Neural progenitor cell (in vitro differentiated cells): ENCODE data around the gene ATP5MC3. TPM values are rescaled to one million over a fixed set of nuclear protein-coding genes. Genes with fewer than 3 reads are reported as not detected.

ENCODE experiments used
- DNase-seq: peaks from one replicate; pipeline ENCODE4 v3.0.0-alpha.2; 2016; ENCODE audit warnings: low spot score
- H2AFZ ChIP-seq: fragments of 200-600 bp; sonication (generic); replicated peaks from 2 replicates; pipeline ENCODE4 v1.6.1; 2016; ENCODE audit warnings: antibody characterized with exemption
- H3F3A ChIP-seq: fragments of 200-600 bp; sonication (generic); 2 replicates; pipeline ENCODE4 v1.6.1; 2016; ENCODE audit warnings: antibody characterized with exemption, low read depth
- H3K27ac ChIP-seq: fragments of 200-600 bp; sonication (generic); 2 replicates; pipeline ENCODE4 v1.5.1; 2016; ENCODE audit warnings: mild to moderate bottlenecking
- H3K27me3 ChIP-seq: fragments of 200-600 bp; sonication (generic); 2 replicates; pipeline ENCODE4 v1.6.1; 2016; ENCODE audit warnings: mild to moderate bottlenecking, moderate library complexity
- H3K36me3 ChIP-seq: fragments of 200-600 bp; sonication (generic); 2 replicates; pipeline ENCODE4 v1.5.1; 2016
- H3K4me1 ChIP-seq: fragments of 200-600 bp; sonication (generic); 2 replicates; pipeline ENCODE4 v1.6.1; 2016; ENCODE audit warnings: mixed run types
- H3K4me2 ChIP-seq: fragments of 200-600 bp; sonication (generic); 2 replicates; pipeline ENCODE4 v1.6.1; 2016
- H3K4me3 ChIP-seq: fragments of 200-600 bp; sonication (generic); 2 replicates; pipeline ENCODE4 v1.5.1; 2016
- H3K79me2 ChIP-seq: fragments of 200-600 bp; sonication (generic); 2 replicates; pipeline ENCODE4 v1.6.1; 2016; ENCODE audit warnings: low read depth
- H3K9ac ChIP-seq: fragments of 200-600 bp; sonication (generic); 2 replicates; pipeline ENCODE4 v1.6.1; 2016
- H3K9me3 ChIP-seq: fragments of 200-600 bp; sonication (generic); 2 replicates; pipeline ENCODE4 v1.5.1; 2016; ENCODE audit warnings: low read depth
- H4K20me1 ChIP-seq: fragments of 200-600 bp; sonication (generic); 2 replicates; pipeline ENCODE4 v1.6.1; 2016; ENCODE audit warnings: low read depth
- H3K27ac Mint-ChIP-seq: 3 replicates; pipeline ENCODE4 v1.8.0; 2021; ENCODE audit warnings: mixed read lengths
- H3K27me3 Mint-ChIP-seq: 2 replicates; pipeline ENCODE4 v1.8.0; 2022; ENCODE audit warnings: low read depth, mild to moderate bottlenecking, inconsistent platforms, moderate library complexity, mixed read lengths; ENCODE audit not compliant: insufficient read depth
- H3K36me3 Mint-ChIP-seq: 3 replicates; pipeline ENCODE4 v1.8.0; 2021; ENCODE audit warnings: mixed read lengths
- H3K4me1 Mint-ChIP-seq: 3 replicates; pipeline ENCODE4 v1.8.0; 2021; ENCODE audit warnings: mixed read lengths
- H3K4me3 Mint-ChIP-seq: 3 replicates; pipeline ENCODE4 v1.8.0; 2021; ENCODE audit warnings: mild to moderate bottlenecking, moderate library complexity, mixed read lengths
- H3K9me3 Mint-ChIP-seq: 3 replicates; pipeline ENCODE4 v1.8.0; 2020; ENCODE audit warnings: mixed read lengths
- EZH2 ChIP-seq: fragments of 200-600 bp; sonication (generic); IDR thresholded peaks from 2 replicates; pipeline ENCODE4 v1.6.1; 2017; ENCODE audit warnings: antibody characterized with exemption, mild to moderate bottlenecking, moderate library complexity
- EZH2phosphoT487 ChIP-seq: fragments of 200-600 bp; sonication (generic); IDR thresholded peaks from 2 replicates; pipeline ENCODE4 v1.6.1; 2017; ENCODE audit warnings: antibody characterized with exemption
- total RNA-seq: library from RNA; depleted of rRNA; stranded (reverse); fragments of >200 nt; gene quantifications from 2 replicates; pipeline ENCODE4 v1.2.3, GENCODE V29; 2015; ENCODE audit warnings: low replicate concordance
- TF ChIP-seq, protein P1 (sequence below): fragments of 200-600 bp; sonication (generic); IDR thresholded peaks from 2 replicates; pipeline ENCODE4 v1.5.1; 2017; ENCODE audit warnings: antibody characterized with exemption, mild to moderate bottlenecking

Gene ATP5MC3
- total RNA-seq, 1 donor from 2014 or later, result 213 TPM

DNA sequence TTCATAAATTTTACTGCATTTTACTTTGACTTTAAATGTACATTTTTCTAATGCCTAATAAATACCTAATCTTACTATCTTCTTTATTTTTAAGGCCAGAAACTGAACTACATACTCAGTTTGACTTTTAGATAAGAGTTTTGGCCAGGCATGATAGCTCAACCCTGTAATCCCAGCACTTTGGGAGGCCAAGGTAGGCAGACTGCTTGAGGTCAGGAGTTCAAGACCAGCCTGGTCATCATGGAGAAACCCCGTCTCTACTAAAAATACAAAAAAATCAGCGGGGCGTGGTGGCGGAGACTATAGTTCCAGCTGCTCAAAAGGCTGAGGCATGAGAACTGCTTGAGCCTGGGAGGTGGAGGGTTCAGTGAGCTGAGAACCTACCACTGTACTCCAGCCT, 22.6 kb downstream of the ATP5MC3 start:
- H3K27ac ChIP-seq, result no peak overlapping the region
- H3K4me1 Mint-ChIP-seq, result no peaks in the 10 kb centered on the region
- H3K9ac ChIP-seq, result no peak overlapping the region
- no peaks in the 10 kb centered on the region for H3K27me3 ChIP-seq
- peaks cover 100% of the 10 kb centered on the region for H3K79me2 ChIP-seq
- no peak overlapping the region for H3K4me2 ChIP-seq
- no peak overlapping the region for H3K27ac Mint-ChIP-seq
- H2AFZ ChIP-seq, result no peak overlapping the region
- no peaks in the 10 kb centered on the region for H3K9me3 ChIP-seq
- peaks cover 12% of the 10 kb centered on the region for H3K4me1 ChIP-seq
- peaks cover 54% of the 10 kb centered on the region for H3K36me3 Mint-ChIP-seq
- no peaks in the 10 kb centered on the region for H3K36me3 ChIP-seq
- H3K4me3 Mint-ChIP-seq, result no peak overlapping the region
- TF ChIP-seq, protein P1, sequence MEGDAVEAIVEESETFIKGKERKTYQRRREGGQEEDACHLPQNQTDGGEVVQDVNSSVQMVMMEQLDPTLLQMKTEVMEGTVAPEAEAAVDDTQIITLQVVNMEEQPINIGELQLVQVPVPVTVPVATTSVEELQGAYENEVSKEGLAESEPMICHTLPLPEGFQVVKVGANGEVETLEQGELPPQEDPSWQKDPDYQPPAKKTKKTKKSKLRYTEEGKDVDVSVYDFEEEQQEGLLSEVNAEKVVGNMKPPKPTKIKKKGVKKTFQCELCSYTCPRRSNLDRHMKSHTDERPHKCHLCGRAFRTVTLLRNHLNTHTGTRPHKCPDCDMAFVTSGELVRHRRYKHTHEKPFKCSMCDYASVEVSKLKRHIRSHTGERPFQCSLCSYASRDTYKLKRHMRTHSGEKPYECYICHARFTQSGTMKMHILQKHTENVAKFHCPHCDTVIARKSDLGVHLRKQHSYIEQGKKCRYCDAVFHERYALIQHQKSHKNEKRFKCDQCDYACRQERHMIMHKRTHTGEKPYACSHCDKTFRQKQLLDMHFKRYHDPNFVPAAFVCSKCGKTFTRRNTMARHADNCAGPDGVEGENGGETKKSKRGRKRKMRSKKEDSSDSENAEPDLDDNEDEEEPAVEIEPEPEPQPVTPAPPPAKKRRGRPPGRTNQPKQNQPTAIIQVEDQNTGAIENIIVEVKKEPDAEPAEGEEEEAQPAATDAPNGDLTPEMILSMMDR, result no peak
- TF ChIP-seq EZH2 (no peak), EZH2phosphoT487 (no peak)
- no peaks in the 10 kb centered on the region for H3K27me3 Mint-ChIP-seq
- H3K9me3 Mint-ChIP-seq, result peaks cover 10% of the 10 kb centered on the region
- no peaks in the 10 kb centered on the region for H3F3A ChIP-seq
- peaks cover 80% of the 10 kb centered on the region for H4K20me1 ChIP-seq
- H3K4me3 ChIP-seq, result no peak overlapping the region
- DNase-seq, result no peak

DNA sequence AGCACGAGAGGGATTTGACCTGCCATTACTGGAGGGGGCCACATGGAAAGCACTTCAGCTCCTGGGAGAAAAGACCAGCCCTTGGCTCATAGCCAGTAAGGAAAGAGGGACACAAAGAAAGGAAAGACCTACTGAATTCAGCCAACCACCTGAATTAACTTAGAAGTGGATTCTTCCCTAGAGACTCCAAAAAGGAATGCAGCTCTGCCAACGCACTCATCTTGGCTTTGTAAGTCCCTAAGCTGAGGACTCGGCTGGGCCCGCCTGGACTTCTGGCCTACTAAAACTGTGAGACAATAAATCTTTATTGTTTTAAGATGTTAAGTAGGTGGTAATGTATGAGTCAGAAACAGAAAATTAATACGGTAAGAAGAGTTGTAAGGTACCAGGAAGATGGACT, 25.0 kb downstream of the ATP5MC3 start:
- no peak overlapping the region for H3K9ac ChIP-seq
- no peaks in the 10 kb centered on the region for H3K4me1 Mint-ChIP-seq

DNA sequence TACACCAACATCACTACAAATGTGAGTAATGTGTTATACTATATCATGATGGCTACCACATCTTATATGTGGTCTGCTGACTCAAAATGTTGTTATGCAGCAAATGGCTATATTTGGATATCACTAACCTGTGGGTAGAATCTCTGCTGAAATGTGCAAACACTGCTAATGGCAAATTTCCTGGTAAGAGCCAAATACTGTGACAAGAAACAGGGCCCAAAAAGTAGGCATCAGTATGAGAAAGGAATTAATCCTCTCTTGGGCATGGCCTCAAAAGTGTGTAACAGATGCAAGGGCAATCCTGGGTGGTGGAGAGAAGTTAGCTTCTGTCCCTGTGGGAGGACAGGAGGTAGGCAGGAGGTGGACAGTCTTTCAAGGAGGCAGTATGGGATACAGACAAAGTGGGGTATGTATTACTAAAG, 26.8 kb downstream of the ATP5MC3 start:
- H3K27ac Mint-ChIP-seq, result no peak overlapping the region

More for the DNA sequence above, 25.0 kb downstream of the ATP5MC3 start:
- TF ChIP-seq EZH2phosphoT487 (no peak), EZH2 (no peak)
- TF ChIP-seq, protein P1, result no peak
- Histone ChIP-seq H3K27me3 (no peaks in the 10 kb centered on the region), H3F3A (no peaks in the 10 kb centered on the region), H2AFZ (no peak overlapping the region), H3K9me3 (no peaks in the 10 kb centered on the region), H3K4me2 (no peak overlapping the region), H3K36me3 (no peaks in the 10 kb centered on the region), H3K79me2 (peaks cover 100% of the 10 kb centered on the region), H3K4me1 (peaks cover 12% of the 10 kb centered on the region), H3K27ac (no peak overlapping the region), H4K20me1 (peaks cover 91% of the 10 kb centered on the region), H3K4me3 (no peak overlapping the region)
- H3K27me3 Mint-ChIP-seq, result no peaks in the 10 kb centered on the region
- no peak overlapping the region for H3K27ac Mint-ChIP-seq
- peaks cover 7% of the 10 kb centered on the region for H3K9me3 Mint-ChIP-seq
- DNase-seq, result peak; percentile 6
- peaks cover 42% of the 10 kb centered on the region for H3K36me3 Mint-ChIP-seq
- H3K4me3 Mint-ChIP-seq, result no peak overlapping the region

More for the DNA sequence above, 26.8 kb downstream of the ATP5MC3 start:
- Histone ChIP-seq H3K27ac (no peak overlapping the region), H3K79me2 (peaks cover 100% of the 10 kb centered on the region), H3K36me3 (peaks cover 9% of the 10 kb centered on the region), H3F3A (no peaks in the 10 kb centered on the region), H2AFZ (no peak overlapping the region), H3K9ac (no peak overlapping the region), H3K27me3 (no peaks in the 10 kb centered on the region), H3K9me3 (no peaks in the 10 kb centered on the region), H3K4me2 (no peak overlapping the region), H4K20me1 (peaks cover 86% of the 10 kb centered on the region), H3K4me3 (no peak overlapping the region), H3K4me1 (no peaks in the 10 kb centered on the region)
- Mint-ChIP-seq H3K4me1 (no peaks in the 10 kb centered on the region), H3K9me3 (peaks cover 2% of the 10 kb centered on the region), H3K4me3 (no peak overlapping the region), H3K27me3 (no peaks in the 10 kb centered on the region), H3K36me3 (peaks cover 34% of the 10 kb centered on the region)
- no peak for DNase-seq
- TF ChIP-seq, protein P1, result no peak
- no peak for TF ChIP-seq EZH2phosphoT487
